Right ventricle myocardium inferior (tissue), 1 donor: ENCODE data around the gene TOX4. TPM values are rescaled to one million over a fixed set of nuclear protein-coding genes. Genes with fewer than 3 reads are reported as not detected.

Source experiments
- total RNA-seq: library from RNA; stranded (reverse); fragmentation: NEBNext Ultra II Directional; extraction: Animal tissue kit (Norgen Biotek cat#: 25700); gene quantifications from one replicate; pipeline ENCODE4 v1.2.1, GENCODE V29; 2021
- donor health status: DM: no; HTN: yes; CAD: no; lungs with severe emphysema.

TOX4 gene
- total RNA-seq, 1 donor from 2014 or later = 86.5 TPM

Other genes with a start within 250 kb of the TOX4 start
- gene HNRNPC, start 207.8 kb upstream of the TOX4 start, total RNA-seq = 266 TPM
- 0.60 TPM for gene RPGRIP1, start 197.1 kb upstream of the TOX4 start, total RNA-seq
- gene SUPT16H, start 93.2 kb upstream of the TOX4 start, total RNA-seq = 26.0 TPM
- gene CHD8, start 21.1 kb upstream of the TOX4 start, total RNA-seq = 27.0 TPM
- 15.1 TPM for gene RAB2B, start 236 bp upstream of the TOX4 start, total RNA-seq
- gene METTL3, start 34.1 kb downstream of the TOX4 start, total RNA-seq = 24.9 TPM
- 4.9 TPM for gene SALL2, start 49.2 kb downstream of the TOX4 start, total RNA-seq
- gene OR10G3, start 102.9 kb downstream of the TOX4 start, total RNA-seq = not detected
- not detected for gene OR10G2, start 157.7 kb downstream of the TOX4 start, total RNA-seq
- not detected for gene OR4E2, start 176.6 kb downstream of the TOX4 start, total RNA-seq
- not detected for gene OR4E1, start 196.6 kb downstream of the TOX4 start, total RNA-seq